Bronchial epithelial cell (primary cell): ENCODE measurements around the gene RNF213. TPM values are rescaled to one million over a fixed set of nuclear protein-coding genes. Genes with fewer than 3 reads are reported as not detected.
A peak's percentile ranks its signal among the peaks of the same experiment; 100 is the strongest.

Experiments
- DNase-seq: peaks from one replicate; pipeline ENCODE4 v3.0.0-alpha.2; 2010; ENCODE audit warnings: low read depth
- FAIRE-seq: peaks from 2 replicates; lab custom pipeline; 2011; peaks lifted over from hg19 to GRCh38; lab: Jason Lieb, UNC
- H3K27me3 ChIP-seq: 2 replicates; pipeline ENCODE4 v1.5.1; 2011; ENCODE audit warnings: low read length; ENCODE audit not compliant: control insufficient read depth, insufficient read depth
- H3K36me3 ChIP-seq: 2 replicates; pipeline ENCODE4 v1.5.1; 2011; ENCODE audit warnings: low read length; ENCODE audit not compliant: control insufficient read depth, insufficient read depth
- H3K4me3 ChIP-seq: 2 replicates; pipeline ENCODE4 v1.5.1; 2011; ENCODE audit warnings: mild to moderate bottlenecking, low read depth, low read length, control low read depth
- total RNA-seq: library from RNA; depleted of rRNA; stranded (reverse); fragments of >200 nt; gene quantifications from 2 replicates; pipeline ENCODE4 v1.2.1, GENCODE V29; 2014
- TF ChIP-seq, protein P1 (sequence below): IDR thresholded peaks from 2 replicates; pipeline ENCODE4 v1.5.1; 2011; ENCODE audit warnings: mild to moderate bottlenecking, moderate library complexity, low read length, control low read depth, inconsistent platforms; ENCODE audit not compliant: insufficient read depth, severe bottlenecking

Gene RNF213
- total RNA-seq, 1 donor from 2014 or later = 41.3 TPM

GRCh38 chr17:80443916-80444643 is 183.4 kb downstream of the RNF213 start:
- no peaks in the 10 kb centered on the region for H3K27me3 ChIP-seq
- no peak for DNase-seq
- no peak overlapping the region for H3K4me3 ChIP-seq
- TF ChIP-seq, protein P1, sequence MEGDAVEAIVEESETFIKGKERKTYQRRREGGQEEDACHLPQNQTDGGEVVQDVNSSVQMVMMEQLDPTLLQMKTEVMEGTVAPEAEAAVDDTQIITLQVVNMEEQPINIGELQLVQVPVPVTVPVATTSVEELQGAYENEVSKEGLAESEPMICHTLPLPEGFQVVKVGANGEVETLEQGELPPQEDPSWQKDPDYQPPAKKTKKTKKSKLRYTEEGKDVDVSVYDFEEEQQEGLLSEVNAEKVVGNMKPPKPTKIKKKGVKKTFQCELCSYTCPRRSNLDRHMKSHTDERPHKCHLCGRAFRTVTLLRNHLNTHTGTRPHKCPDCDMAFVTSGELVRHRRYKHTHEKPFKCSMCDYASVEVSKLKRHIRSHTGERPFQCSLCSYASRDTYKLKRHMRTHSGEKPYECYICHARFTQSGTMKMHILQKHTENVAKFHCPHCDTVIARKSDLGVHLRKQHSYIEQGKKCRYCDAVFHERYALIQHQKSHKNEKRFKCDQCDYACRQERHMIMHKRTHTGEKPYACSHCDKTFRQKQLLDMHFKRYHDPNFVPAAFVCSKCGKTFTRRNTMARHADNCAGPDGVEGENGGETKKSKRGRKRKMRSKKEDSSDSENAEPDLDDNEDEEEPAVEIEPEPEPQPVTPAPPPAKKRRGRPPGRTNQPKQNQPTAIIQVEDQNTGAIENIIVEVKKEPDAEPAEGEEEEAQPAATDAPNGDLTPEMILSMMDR = no peak
- no peaks in the 10 kb centered on the region for H3K36me3 ChIP-seq
- FAIRE-seq = no peak

DNA sequence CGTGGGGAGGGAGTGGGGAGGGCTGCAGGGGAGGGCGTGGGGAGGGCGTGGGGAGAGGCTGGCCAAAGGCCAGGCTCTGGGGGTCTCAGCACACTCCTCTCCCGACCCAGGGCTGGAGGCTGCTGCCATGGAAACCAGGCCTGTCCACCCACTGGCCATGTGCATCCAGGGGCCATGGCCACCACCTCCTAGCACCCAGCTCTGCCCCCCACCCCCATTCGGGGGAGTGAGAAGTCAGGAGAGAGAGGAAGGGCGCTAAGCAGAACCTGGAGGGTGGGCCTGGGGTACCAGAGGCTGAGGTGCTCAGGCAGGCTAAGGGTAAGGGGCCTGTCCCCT is 184.0 kb downstream of the RNF213 start:
- TF ChIP-seq, protein P1 = no peak
- Histone ChIP-seq H3K4me3 (no peak overlapping the region), H3K27me3 (no peaks in the 10 kb centered on the region), H3K36me3 (no peaks in the 10 kb centered on the region)
- FAIRE-seq (no peak), DNase-seq (no peak)

DNA sequence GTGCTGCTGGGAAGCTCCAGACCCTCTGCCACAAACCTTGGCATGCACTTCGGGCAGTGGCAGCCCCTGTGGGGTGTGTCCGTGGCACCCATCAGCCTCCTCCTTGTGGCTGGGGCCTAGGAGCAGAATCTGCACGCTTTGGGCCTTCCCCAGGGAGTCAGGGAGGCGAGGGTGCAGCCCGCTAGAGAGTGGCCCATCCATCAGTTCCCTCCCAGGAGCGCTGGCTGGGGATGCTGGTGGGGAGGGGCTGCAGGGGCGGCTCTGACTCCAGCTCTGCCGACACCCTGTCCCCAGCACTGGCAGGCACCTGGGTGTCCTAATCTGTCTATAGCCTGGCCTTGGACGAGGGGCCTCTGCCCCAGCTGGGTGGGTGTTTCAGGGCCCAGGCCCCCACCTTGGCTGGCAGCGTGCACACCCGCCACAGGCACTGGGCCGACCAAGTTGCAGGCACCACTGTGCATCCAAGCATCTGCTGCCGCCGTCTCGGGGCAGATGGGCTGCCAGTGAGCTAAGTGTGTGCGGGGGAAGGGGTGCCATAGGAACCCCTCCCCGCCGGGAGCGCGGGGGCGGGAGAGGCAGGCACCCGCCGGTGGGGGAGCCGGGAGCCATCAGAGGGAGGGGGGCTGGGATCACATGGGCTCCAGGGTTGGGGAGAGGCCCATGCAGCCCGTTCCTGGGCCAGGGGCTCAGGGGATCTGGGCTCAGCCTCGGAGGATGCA is 184.5 kb downstream of the RNF213 start:
- Histone ChIP-seq H3K4me3 (no peak overlapping the region), H3K36me3 (no peaks in the 10 kb centered on the region), H3K27me3 (no peaks in the 10 kb centered on the region)
- FAIRE-seq = no peak
- TF ChIP-seq, protein P1 = no peak
- DNase-seq = no peak

GRCh38 chr17:80445726-80446110 is 185.1 kb downstream of the RNF213 start:
- Histone ChIP-seq H3K4me3 (no peak overlapping the region), H3K27me3 (no peaks in the 10 kb centered on the region), H3K36me3 (no peaks in the 10 kb centered on the region)
- TF ChIP-seq, protein P1 = no peak
- no peak for DNase-seq
- no peak for FAIRE-seq

GRCh38 chr17:80446645-80447405 is 186.2 kb downstream of the RNF213 start:
- TF ChIP-seq, protein P1 = no peak
- Histone ChIP-seq H3K27me3 (no peaks in the 10 kb centered on the region), H3K4me3 (no peak overlapping the region), H3K36me3 (no peaks in the 10 kb centered on the region)
- FAIRE-seq (peak; percentile 72), DNase-seq (peak; percentile 23)
